K562 (cell line): Measurements from ENCODE around the gene SELL.

Experiments
- BDP1 ChIP-seq: IDR thresholded peaks from 3 replicates; pipeline ENCODE4 v1.6.1; 2011; ENCODE audit not compliant: insufficient read length, insufficient read depth
- CBX8 ChIP-seq: fragments of 200-600 bp; sonication (generic); IDR thresholded peaks from 2 replicates; pipeline ENCODE4 v1.6.1; 2012; ENCODE audit warnings: borderline replicate concordance, mixed run types, low read depth, mild to moderate bottlenecking, moderate library complexity, mixed read lengths, low read length, control low read depth, inconsistent platforms; ENCODE audit not compliant: poor library complexity, severe bottlenecking; ENCODE audit errors: extremely low read depth
- CEBPB ChIP-seq: fragments of 450-650 bp; IDR thresholded peaks from 2 replicates; pipeline ENCODE4 v1.6.1; 2016; ENCODE audit warnings: missing genetic modification characterization, missing compliant biosample characterization
- PHF8 ChIP-seq: fragments of 200-600 bp; sonication (generic); IDR thresholded peaks from 2 replicates; pipeline ENCODE4 v1.6.1; 2012; ENCODE audit warnings: mixed run types, mild to moderate bottlenecking, inconsistent platforms, low read length, moderate library complexity, borderline replicate concordance
- RBM39 ChIP-seq: fragments of 200-400 bp; formaldehyde crosslinking; optimal IDR thresholded peaks from 2 replicates; pipeline ENCODE3; 2018; ENCODE audit warnings: low read depth, low read length
- SP1 ChIP-seq: sonication (generic); formaldehyde crosslinking; IDR thresholded peaks from 2 replicates; pipeline ENCODE4 v1.8.1; 2022; ENCODE audit warnings: mild to moderate bottlenecking, missing genetic modification reagents
- SP2 ChIP-seq: IDR thresholded peaks from 2 replicates; pipeline ENCODE4 v1.6.1; 2011; ENCODE audit warnings: mild to moderate bottlenecking, low read depth, low read length, moderate library complexity; ENCODE audit not compliant: poor library complexity, severe bottlenecking; ENCODE audit errors: extremely low read depth
- STAT5A ChIP-seq: IDR thresholded peaks from 2 replicates; pipeline ENCODE4 v1.6.1; 2012; ENCODE audit warnings: low read length, inconsistent platforms, borderline replicate concordance
- ZNF133 ChIP-seq: fragments of 250-450 bp; sonication (Bioruptor Pico); IDR thresholded peaks from 2 replicates; pipeline ENCODE4 v1.4.0; 2020; ENCODE audit warnings: mild to moderate bottlenecking
- TF ChIP-seq, protein P1 (sequence below), 2 experiments: fragments of 450-650 bp; formaldehyde crosslinking in 1 of 2; IDR thresholded peaks; 2 replicates each; pipeline versions ENCODE4 v1.4.0 to v1.6.1; 2014 to 2020; ENCODE audit warnings: mild to moderate bottlenecking in 2 of 2, borderline replicate concordance in 1 of 2, low read depth in 1 of 2
- TF ChIP-seq, protein P2 (sequence below), 3 experiments: IDR thresholded peaks in 2 of 3; conservative IDR thresholded peaks in 1 of 3; 2 replicates each; pipeline ENCODE4 v1.5.1; 2011 to 2012; ENCODE audit warnings: low read length in 3 of 3, mild to moderate bottlenecking in 3 of 3, control low read depth in 2 of 3, improper control_type of control experiment in 1 of 3, inconsistent platforms in 1 of 3, low read depth in 1 of 3, mixed read lengths in 1 of 3, moderate library complexity in 1 of 3; ENCODE audit not compliant: insufficient read depth in 2 of 3
- TF ChIP-seq, protein P3 (sequence below): sonication (generic); formaldehyde crosslinking; IDR thresholded peaks from 2 replicates; pipeline ENCODE4 v1.8.0; 2022; ENCODE audit warnings: mild to moderate bottlenecking, missing genetic modification reagents
- TF ChIP-seq, protein P4 (sequence below), 3 experiments: fragments of 200-800 bp in 1 of 3; sonication (Bioruptor generic) in 1 of 3; sonication (generic) in 1 of 3; formaldehyde crosslinking in 1 of 3; IDR thresholded peaks; 2 replicates each; pipeline versions ENCODE4 v1.6.1 to v1.8.0; 2016 to 2022; ENCODE audit warnings: mild to moderate bottlenecking in 2 of 3, missing compliant biosample characterization in 2 of 3, missing genetic modification characterization in 2 of 3, missing genetic modification reagents in 1 of 3

DNA sequence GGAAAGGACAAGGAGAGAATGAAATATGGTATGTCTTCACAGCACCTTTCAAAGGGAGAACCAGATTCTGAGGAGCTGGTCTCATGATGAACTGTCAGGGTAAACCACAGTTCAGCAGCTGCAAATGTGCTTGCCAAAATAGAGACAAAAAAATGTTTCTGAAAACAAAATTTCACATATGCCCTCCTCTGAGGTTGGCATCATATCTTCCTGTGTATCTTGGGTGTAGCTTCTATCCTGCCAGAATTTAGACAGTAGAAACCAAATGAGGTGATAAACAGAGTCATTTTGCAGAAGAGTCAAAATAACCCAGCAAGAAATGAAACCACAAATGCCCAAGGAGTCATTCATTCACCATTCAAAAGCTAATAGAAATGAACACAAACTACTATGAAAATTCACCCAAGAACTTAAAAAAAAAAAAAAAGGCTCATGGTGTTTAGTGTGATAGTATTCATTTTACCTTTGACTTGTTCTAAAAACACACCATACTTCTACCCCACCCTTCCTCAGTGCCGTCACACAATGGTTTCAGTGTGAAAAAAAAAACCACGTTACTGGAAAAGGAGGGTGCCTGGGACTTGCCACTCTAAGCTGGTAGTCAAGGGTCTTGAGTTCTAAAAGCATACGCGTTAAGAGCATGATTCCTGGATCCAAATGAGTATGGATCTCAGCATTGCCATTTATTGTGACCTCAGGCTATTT, 18.5 kb downstream of the SELL start:
- TF ChIP-seq CEBPB (tag), result no peak
- no peak for TF ChIP-seq CBX8
- TF ChIP-seq, protein P1, sequence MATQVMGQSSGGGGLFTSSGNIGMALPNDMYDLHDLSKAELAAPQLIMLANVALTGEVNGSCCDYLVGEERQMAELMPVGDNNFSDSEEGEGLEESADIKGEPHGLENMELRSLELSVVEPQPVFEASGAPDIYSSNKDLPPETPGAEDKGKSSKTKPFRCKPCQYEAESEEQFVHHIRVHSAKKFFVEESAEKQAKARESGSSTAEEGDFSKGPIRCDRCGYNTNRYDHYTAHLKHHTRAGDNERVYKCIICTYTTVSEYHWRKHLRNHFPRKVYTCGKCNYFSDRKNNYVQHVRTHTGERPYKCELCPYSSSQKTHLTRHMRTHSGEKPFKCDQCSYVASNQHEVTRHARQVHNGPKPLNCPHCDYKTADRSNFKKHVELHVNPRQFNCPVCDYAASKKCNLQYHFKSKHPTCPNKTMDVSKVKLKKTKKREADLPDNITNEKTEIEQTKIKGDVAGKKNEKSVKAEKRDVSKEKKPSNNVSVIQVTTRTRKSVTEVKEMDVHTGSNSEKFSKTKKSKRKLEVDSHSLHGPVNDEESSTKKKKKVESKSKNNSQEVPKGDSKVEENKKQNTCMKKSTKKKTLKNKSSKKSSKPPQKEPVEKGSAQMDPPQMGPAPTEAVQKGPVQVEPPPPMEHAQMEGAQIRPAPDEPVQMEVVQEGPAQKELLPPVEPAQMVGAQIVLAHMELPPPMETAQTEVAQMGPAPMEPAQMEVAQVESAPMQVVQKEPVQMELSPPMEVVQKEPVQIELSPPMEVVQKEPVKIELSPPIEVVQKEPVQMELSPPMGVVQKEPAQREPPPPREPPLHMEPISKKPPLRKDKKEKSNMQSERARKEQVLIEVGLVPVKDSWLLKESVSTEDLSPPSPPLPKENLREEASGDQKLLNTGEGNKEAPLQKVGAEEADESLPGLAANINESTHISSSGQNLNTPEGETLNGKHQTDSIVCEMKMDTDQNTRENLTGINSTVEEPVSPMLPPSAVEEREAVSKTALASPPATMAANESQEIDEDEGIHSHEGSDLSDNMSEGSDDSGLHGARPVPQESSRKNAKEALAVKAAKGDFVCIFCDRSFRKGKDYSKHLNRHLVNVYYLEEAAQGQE (IDR thresholded peaks at IDR 0.05; ENCODE audit: borderline replicate concordance), result no peak
- TF ChIP-seq, protein P1 (CRISPR knock-in tag; IDR thresholded peaks at IDR 0.05; ENCODE audit: low read depth), result no peak
- TF ChIP-seq, protein P2, sequence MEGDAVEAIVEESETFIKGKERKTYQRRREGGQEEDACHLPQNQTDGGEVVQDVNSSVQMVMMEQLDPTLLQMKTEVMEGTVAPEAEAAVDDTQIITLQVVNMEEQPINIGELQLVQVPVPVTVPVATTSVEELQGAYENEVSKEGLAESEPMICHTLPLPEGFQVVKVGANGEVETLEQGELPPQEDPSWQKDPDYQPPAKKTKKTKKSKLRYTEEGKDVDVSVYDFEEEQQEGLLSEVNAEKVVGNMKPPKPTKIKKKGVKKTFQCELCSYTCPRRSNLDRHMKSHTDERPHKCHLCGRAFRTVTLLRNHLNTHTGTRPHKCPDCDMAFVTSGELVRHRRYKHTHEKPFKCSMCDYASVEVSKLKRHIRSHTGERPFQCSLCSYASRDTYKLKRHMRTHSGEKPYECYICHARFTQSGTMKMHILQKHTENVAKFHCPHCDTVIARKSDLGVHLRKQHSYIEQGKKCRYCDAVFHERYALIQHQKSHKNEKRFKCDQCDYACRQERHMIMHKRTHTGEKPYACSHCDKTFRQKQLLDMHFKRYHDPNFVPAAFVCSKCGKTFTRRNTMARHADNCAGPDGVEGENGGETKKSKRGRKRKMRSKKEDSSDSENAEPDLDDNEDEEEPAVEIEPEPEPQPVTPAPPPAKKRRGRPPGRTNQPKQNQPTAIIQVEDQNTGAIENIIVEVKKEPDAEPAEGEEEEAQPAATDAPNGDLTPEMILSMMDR (IDR thresholded peaks at IDR 0.05 in 2 of 3, conservative IDR thresholded peaks at IDR 0.05 in 1 of 3; ENCODE audit: insufficient read depth in 2 of 3, low read depth in 1 of 3, low read length in 3 of 3), result no peak
- no peak for TF ChIP-seq SP1
- no peak for TF ChIP-seq BDP1
- TF ChIP-seq RBM39, result no peak
- no peak for TF ChIP-seq STAT5A
- TF ChIP-seq, protein P3, sequence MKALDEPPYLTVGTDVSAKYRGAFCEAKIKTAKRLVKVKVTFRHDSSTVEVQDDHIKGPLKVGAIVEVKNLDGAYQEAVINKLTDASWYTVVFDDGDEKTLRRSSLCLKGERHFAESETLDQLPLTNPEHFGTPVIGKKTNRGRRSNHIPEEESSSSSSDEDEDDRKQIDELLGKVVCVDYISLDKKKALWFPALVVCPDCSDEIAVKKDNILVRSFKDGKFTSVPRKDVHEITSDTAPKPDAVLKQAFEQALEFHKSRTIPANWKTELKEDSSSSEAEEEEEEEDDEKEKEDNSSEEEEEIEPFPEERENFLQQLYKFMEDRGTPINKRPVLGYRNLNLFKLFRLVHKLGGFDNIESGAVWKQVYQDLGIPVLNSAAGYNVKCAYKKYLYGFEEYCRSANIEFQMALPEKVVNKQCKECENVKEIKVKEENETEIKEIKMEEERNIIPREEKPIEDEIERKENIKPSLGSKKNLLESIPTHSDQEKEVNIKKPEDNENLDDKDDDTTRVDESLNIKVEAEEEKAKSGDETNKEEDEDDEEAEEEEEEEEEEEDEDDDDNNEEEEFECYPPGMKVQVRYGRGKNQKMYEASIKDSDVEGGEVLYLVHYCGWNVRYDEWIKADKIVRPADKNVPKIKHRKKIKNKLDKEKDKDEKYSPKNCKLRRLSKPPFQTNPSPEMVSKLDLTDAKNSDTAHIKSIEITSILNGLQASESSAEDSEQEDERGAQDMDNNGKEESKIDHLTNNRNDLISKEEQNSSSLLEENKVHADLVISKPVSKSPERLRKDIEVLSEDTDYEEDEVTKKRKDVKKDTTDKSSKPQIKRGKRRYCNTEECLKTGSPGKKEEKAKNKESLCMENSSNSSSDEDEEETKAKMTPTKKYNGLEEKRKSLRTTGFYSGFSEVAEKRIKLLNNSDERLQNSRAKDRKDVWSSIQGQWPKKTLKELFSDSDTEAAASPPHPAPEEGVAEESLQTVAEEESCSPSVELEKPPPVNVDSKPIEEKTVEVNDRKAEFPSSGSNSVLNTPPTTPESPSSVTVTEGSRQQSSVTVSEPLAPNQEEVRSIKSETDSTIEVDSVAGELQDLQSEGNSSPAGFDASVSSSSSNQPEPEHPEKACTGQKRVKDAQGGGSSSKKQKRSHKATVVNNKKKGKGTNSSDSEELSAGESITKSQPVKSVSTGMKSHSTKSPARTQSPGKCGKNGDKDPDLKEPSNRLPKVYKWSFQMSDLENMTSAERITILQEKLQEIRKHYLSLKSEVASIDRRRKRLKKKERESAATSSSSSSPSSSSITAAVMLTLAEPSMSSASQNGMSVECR (CRISPR knock-in tag), result no peak
- TF ChIP-seq PHF8, result no peak
- TF ChIP-seq ZNF133 (CRISPR knock-in tag), result no peak
- TF ChIP-seq SP2, result no peak
- TF ChIP-seq, protein P4, sequence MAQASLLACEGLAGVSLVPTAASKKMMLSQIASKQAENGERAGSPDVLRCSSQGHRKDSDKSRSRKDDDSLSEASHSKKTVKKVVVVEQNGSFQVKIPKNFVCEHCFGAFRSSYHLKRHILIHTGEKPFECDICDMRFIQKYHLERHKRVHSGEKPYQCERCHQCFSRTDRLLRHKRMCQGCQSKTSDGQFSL (CRISPR knock-in tag; IDR thresholded peaks at IDR 0.05), result no peak
- TF ChIP-seq, protein P4 (tag; IDR thresholded peaks at IDR 0.05), result no peak
